Kidney tubule cell (primary cell): ENCODE results near the gene CRHR2.
"Not testable (repeated sequence)": the region's sequence is repeated elsewhere in the genome, so short reads cannot be mapped to it uniquely, and the experiment has no call there.

Source experiments
- DNase-seq: peaks from one replicate; pipeline ENCODE4 v3.0.0-alpha.2; 2018; ENCODE audit warnings: low spot score

CRHR2 gene

DNA sequence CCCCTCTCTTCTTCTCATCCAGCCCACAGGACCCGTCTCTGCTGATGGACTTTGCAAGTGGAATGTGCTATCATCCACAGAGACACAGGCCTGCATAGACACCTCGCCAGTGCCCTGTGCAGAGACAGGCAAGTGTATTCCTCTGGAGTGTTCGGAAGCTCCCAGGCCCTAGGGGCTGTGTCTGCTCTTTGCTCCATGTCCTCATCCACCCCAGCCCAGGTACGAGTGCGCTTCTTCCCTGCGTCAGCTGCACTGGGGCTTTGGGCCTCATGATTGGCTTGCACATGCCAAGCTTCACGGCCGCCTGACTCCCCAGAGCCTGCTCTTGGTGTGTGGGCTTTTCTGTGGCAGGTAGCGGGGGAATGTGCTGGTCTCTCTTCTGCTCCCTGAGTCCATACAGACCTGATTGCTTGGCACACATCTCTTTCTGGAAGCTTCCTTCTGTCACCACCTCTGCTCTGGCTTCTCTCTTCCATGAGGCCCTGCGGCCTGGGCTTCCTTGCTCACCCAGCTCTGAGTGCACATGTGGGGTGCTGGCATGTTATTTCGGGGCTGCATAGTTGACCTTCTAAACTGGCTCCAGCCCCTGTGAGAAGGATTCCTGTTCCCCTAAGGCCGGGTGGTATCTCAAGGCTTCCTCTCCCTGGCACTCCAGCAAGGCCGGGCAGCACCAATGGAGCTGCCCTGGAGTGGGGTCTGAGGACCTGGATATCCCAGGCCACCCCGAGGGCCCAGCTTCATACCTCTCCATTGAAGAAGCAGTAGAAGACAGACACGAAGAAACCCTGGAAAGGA, 27.8 kb downstream of the CRHR2 start:
- no peak for DNase-seq

- no peak for DNase-seq
These were observed 29.3 kb downstream of the CRHR2 start for GRCh38 chr7:30652698-30653641.

DNA sequence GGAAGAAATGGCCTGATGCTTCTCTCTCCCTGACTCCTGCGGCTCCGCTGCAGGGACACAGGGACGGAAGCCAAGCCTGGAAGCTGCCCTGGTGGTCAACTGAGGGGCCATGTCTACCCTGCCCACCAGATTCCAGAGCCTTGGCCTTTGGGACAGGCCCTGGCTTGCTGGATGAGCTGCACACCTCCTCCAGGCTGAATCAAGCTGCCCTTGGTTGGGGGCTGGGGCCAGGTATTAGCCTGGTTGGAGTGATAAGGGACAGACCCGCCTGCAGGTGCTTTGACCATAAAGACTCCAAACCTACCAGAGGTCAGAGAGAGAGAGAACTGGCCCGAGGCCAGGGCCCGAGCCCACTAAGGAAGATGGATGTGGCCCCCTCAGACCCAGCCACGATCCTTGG, 30.1 kb downstream of the CRHR2 start:
- DNase-seq: no peak

DNA sequence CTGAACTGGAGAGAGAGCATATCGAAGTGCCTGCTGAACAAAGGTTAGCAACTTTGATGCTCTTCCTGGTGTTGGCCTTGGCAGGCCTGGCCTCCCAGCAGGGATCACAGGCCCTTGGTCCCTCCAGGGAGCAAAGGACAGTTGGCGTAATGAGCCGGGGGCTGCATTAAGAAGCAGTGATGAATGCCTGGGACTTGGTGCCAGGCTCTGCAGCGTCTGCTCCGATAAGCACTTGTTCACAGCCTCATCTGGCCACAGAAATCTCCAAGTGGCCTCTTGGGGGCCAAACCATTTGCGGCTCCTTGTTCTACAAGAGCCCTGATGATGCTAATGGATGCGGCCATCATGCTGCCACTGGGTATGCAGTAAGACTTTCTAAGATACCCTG, 31.8 kb downstream of the CRHR2 start:
- DNase-seq: no peak

- no peak for DNase-seq
These were observed 32.4 kb downstream of the CRHR2 start for GRCh38 chr7:30649717-30650420.

- no peak for DNase-seq
These were observed 33.3 kb downstream of the CRHR2 start for GRCh38 chr7:30648744-30649540.

DNA sequence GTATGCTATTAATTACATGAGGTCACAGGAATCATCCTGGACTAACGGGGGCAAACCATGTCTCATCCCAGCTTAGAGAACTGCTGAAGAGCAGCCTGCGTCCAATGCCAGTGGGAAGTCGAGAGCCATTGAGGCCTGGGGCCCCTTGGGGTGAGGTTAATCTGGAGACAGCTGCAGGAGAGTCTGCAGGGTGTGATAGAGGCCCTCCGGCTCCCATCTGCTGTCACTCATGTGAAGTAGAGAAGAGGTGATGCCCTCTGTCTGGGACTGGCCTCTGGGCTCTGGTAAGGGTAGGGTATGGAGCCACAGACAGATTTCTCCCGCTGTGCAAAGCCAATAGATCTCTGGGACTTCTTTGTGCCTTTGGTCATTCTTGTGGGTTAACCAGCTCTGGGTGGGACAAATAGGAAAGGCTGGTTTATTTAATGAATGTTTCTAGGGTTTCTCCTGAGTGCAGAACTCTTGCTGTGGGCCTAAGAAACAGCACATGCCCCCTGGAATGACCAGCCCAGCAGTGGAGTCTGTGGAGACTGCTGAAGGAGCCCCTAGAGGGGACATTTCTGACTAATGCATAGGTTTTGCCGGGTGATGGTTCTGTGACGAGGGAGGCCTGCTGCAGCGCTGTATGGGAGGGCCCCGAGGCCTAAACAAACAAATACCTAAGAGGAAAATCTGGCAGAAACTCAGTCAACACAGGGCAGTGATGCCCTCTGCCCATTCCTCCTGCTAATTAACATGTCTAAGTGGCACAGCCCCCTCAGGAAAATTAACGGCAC, 34.5 kb downstream of the CRHR2 start:
- DNase-seq: no peak

DNA sequence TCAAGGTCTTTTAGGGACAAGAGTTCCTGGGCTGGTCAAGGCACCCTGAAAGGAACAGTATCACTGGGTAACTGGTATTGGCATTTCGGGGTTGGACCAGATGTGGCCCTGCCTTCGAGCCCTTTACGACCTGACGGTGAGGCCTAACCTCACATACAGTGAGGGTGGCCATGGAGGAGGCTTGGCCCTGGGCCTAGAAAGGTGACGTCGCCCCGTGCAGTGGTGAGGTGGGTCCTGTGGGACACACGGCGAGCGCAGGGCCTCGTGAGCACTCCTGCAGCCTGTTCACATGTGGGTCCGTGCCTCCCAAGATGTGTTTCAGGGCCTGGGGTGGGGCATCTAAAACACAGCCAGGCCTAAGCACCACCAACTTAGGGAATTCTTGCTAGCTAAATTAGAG, 36.1 kb downstream of the CRHR2 start:
- no peak for DNase-seq

DNA sequence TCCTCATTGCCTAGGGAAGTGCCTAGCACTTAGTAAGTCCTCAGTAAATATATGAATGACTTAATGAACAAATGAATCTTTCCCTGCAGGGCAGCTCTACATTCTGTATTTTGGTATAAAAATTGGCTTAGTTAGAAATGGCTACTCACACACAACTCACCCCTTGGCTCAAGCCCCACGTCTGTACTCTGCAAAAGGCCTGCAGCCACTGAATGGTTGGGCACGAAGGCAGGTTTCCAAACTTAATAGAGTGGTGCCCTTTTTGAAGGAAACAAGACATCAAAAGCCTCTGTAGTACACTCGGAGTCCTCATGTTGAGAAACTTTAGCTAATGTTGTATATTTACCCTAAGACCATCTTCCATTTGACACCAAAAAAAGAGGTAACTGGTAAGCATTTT, 36.6 kb downstream of the CRHR2 start:
- no peak for DNase-seq

GRCh38 chr7:30644286-30644955, 37.8 kb downstream of the CRHR2 start:
- no peak for DNase-seq

- DNase-seq: no peak
These were observed 39.5 kb downstream of the CRHR2 start for GRCh38 chr7:30642789-30643188.

GRCh38 chr7:30642322-30642721, 39.9 kb downstream of the CRHR2 start:
- DNase-seq: not testable (repeated sequence)

GRCh38 chr7:30635798-30636197, 46.5 kb downstream of the CRHR2 start:
- no peak for DNase-seq

DNA sequence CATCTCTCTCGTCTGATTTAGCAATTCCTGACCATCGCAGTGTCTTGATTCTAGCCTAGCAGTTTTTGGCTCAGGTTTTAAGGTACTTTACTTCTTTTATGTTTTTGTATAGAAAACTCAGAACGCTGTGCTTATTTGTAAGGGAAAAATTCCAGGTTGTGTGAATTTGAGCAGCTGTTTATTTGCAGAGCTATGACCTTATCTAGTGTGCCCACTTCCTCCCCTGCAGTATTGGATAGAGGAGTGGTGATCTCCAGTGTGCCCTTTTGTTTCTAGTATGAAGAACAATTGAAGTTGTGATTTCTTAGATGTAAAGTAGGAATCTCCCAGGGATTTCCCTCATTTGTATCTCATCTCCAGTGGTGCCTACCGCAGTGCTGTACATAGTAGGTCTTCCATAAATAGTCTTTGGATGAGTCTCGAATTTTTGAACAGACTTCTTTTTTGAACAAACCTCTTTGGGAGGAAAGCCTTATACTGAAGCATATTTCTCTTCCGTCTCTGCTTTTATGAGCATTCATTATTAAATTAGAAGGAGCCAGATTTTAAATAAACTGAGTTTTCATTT, 47.5 kb downstream of the CRHR2 start:
- no peak for DNase-seq

- no peak for DNase-seq
These were observed 48.0 kb downstream of the CRHR2 start for GRCh38 chr7:30634193-30634626.

DNA sequence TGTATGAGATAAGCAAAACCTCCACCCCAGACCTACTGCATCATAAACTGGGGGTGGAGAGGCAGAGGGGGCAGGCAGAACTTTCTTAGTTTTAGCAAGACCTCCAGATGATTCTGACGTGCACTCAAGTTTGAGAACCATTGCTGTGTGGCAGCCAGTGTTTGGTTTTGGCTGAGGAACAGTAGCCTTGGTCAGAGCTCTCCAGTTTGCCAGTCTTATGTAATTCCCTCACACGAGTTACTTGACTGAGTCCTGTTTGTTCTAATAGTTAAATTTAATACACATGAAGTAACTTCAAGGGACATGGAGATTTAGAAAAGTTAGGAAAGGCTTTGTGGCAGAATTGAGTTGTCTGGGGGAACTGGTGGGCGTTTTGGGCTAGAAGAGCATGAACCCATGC, 49.0 kb downstream of the CRHR2 start:
- DNase-seq: no peak

DNA sequence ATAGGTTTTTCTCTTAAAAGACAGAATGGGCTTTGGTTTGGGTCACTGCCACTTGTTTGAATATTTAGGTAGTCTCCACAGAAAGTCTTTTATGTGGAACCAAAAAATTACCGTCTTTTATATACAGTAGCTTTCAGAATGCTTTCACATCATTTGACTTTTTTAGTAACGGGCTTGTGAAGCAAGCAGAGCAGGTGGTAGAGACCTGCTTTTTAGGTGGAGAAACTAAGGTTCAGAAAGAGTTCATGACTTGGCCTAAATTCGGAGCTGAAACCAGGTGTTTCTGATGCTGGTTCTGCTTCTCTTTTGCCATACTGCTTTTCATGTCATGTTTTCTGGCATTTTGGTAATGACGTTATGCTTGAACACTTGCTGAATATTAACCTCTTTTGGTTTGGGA, 51.3 kb downstream of the CRHR2 start:
- DNase-seq: no peak

- no peak for DNase-seq
These were observed 55.2 kb downstream of the CRHR2 start for GRCh38 chr7:30627026-30627425.

GRCh38 chr7:30625283-30625682, 57.0 kb downstream of the CRHR2 start:
- DNase-seq: no peak

GRCh38 chr7:30618961-30619360, 63.3 kb downstream of the CRHR2 start:
- DNase-seq: no peak
